Activated T-cell treated with anti-CD3 and anti-CD28 coated beads, Interleukin-2, amount 50 U/mL, for 72 hours (primary cell): ENCODE data around the gene FAM72C. TPM values are rescaled to one million over a fixed set of nuclear protein-coding genes. Genes with fewer than 3 reads are reported as not detected.
"Not testable (repeated sequence)": the region's sequence is repeated elsewhere in the genome, so short reads cannot be mapped to it uniquely, and the experiment has no call there.

ENCODE experiments used
- ATAC-seq, 2 donors: fragments of 150-1000 bp; cut with Tn5 transposase; replicated peaks in 1 of 2; 2 replicates each; pipeline ENCODE4 v1.10.0; 2021; ENCODE audit warnings: moderate library complexity in 2 of 2, mild to moderate bottlenecking in 1 of 2
- DNase-seq, 2 donors: peaks; one replicate each; pipeline ENCODE4 v3.0.0; 2021 to 2022; ENCODE audit warnings: mixed read lengths in 1 of 2
- H3K27ac Mint-ChIP-seq: one replicate; pipeline ENCODE4 v1.8.0; 2022; ENCODE audit warnings: mild to moderate bottlenecking, moderate library complexity, mixed read lengths
- H3K27me3 Mint-ChIP-seq: one replicate; pipeline ENCODE4 v1.8.0; 2022; ENCODE audit warnings: low read depth, mixed read lengths
- H3K36me3 Mint-ChIP-seq, 2 donors: one replicate each; pipeline ENCODE4 v1.8.0; 2022; ENCODE audit warnings: mixed read lengths in 2 of 2, mild to moderate bottlenecking in 1 of 2; ENCODE audit not compliant: insufficient read depth in 2 of 2
- H3K4me1 Mint-ChIP-seq: one replicate; pipeline ENCODE4 v1.8.0; 2022; ENCODE audit warnings: low read depth, mixed read lengths
- H3K4me3 Mint-ChIP-seq, 2 donors: one replicate each; pipeline ENCODE4 v1.8.0; 2022; ENCODE audit warnings: mild to moderate bottlenecking in 2 of 2, mixed read lengths in 2 of 2, moderate library complexity in 2 of 2
- H3K9me3 Mint-ChIP-seq, 2 donors: one replicate each; pipeline ENCODE4 v1.8.0; 2022; ENCODE audit warnings: mixed read lengths in 2 of 2
- total RNA-seq, 2 donors: library from RNA; stranded (reverse); gene quantifications; one replicate each; pipeline ENCODE4 v1.2.3, GENCODE V29; 2022

The FAM72C gene
- total RNA-seq: 10 to 100 TPM in 1 of 2 donors, 1 to 10 TPM in 1; 3.5 to 49.2 TPM

GRCh38 chr1:143971924-143972700 lies at the start of gene FAM72C:
FAM72C (minus strand) TSS chr1:143971986; CDS start chr1:143971141, 845 bp downstream.
- H3K4me3 Mint-ChIP-seq, H3K36me3 Mint-ChIP-seq, H3K9me3 Mint-ChIP-seq, H3K27ac Mint-ChIP-seq, H3K27me3 Mint-ChIP-seq, H3K4me1 Mint-ChIP-seq, DNase-seq: not testable (repeated sequence)
- ATAC-seq: peak; percentile 85 to 86

- H3K4me3 Mint-ChIP-seq, H3K36me3 Mint-ChIP-seq, H3K27ac Mint-ChIP-seq, H3K4me1 Mint-ChIP-seq, DNase-seq, H3K27me3 Mint-ChIP-seq, H3K9me3 Mint-ChIP-seq: not testable (repeated sequence)
- peak; percentile 58 to 76 for ATAC-seq
Measured at GRCh38 chr1:144020001-144020738, 48.4 kb upstream of the FAM72C start.

GRCh38 chr1:144019101-144019500 lies 47.3 kb upstream of the FAM72C start:
- ATAC-seq: not testable (repeated sequence)

GRCh38 chr1:144015180-144015966 lies 43.6 kb upstream of the FAM72C start:
- ATAC-seq, H3K9me3 Mint-ChIP-seq, H3K4me3 Mint-ChIP-seq, H3K4me1 Mint-ChIP-seq, H3K27me3 Mint-ChIP-seq, H3K27ac Mint-ChIP-seq, H3K36me3 Mint-ChIP-seq, DNase-seq: not testable (repeated sequence)

More at GRCh38 chr1:144019101-144019500, 47.3 kb upstream of the FAM72C start:
- not testable (repeated sequence) for H3K27ac Mint-ChIP-seq, H3K4me1 Mint-ChIP-seq, H3K4me3 Mint-ChIP-seq, H3K36me3 Mint-ChIP-seq, DNase-seq, H3K27me3 Mint-ChIP-seq, H3K9me3 Mint-ChIP-seq

GRCh38 chr1:144014528-144014927 lies 42.7 kb upstream of the FAM72C start:
- H3K27ac Mint-ChIP-seq, H3K4me1 Mint-ChIP-seq, H3K9me3 Mint-ChIP-seq, H3K27me3 Mint-ChIP-seq, H3K4me3 Mint-ChIP-seq, ATAC-seq, DNase-seq, H3K36me3 Mint-ChIP-seq: not testable (repeated sequence)

GRCh38 chr1:144014121-144014520 lies 42.3 kb upstream of the FAM72C start:
- H3K36me3 Mint-ChIP-seq, H3K4me1 Mint-ChIP-seq, H3K9me3 Mint-ChIP-seq, DNase-seq, H3K27ac Mint-ChIP-seq, H3K4me3 Mint-ChIP-seq, ATAC-seq, H3K27me3 Mint-ChIP-seq: not testable (repeated sequence)

- not testable (repeated sequence) for H3K4me1 Mint-ChIP-seq, H3K4me3 Mint-ChIP-seq, H3K9me3 Mint-ChIP-seq, H3K27me3 Mint-ChIP-seq, DNase-seq, H3K36me3 Mint-ChIP-seq, H3K27ac Mint-ChIP-seq
- ATAC-seq: peak; percentile 95 to 98
Measured at GRCh38 chr1:144012168-144012733, 40.5 kb upstream of the FAM72C start.

- peak; percentile 40 to 41 for ATAC-seq
- H3K4me1 Mint-ChIP-seq, H3K9me3 Mint-ChIP-seq, DNase-seq, H3K27ac Mint-ChIP-seq, H3K27me3 Mint-ChIP-seq, H3K4me3 Mint-ChIP-seq, H3K36me3 Mint-ChIP-seq: not testable (repeated sequence)
Measured at GRCh38 chr1:144009410-144009809, 37.6 kb upstream of the FAM72C start.

GRCh38 chr1:144004259-144004658 lies 32.5 kb upstream of the FAM72C start:
- H3K9me3 Mint-ChIP-seq, H3K27me3 Mint-ChIP-seq, ATAC-seq, H3K27ac Mint-ChIP-seq, DNase-seq, H3K36me3 Mint-ChIP-seq, H3K4me3 Mint-ChIP-seq, H3K4me1 Mint-ChIP-seq: not testable (repeated sequence)

GRCh38 chr1:144003306-144004029 lies 31.7 kb upstream of the FAM72C start:
- not testable (repeated sequence) for H3K4me1 Mint-ChIP-seq, DNase-seq

GRCh38 chr1:144002141-144002881 lies 30.5 kb upstream of the FAM72C start:
- not testable (repeated sequence) for H3K27me3 Mint-ChIP-seq, H3K9me3 Mint-ChIP-seq, H3K4me1 Mint-ChIP-seq, H3K27ac Mint-ChIP-seq, DNase-seq, H3K4me3 Mint-ChIP-seq, H3K36me3 Mint-ChIP-seq
- peak in 1 of 2 donors; percentile 51 for ATAC-seq

More at GRCh38 chr1:144003306-144004029, 31.7 kb upstream of the FAM72C start:
- H3K27ac Mint-ChIP-seq, ATAC-seq, H3K27me3 Mint-ChIP-seq, H3K9me3 Mint-ChIP-seq, H3K36me3 Mint-ChIP-seq, H3K4me3 Mint-ChIP-seq: not testable (repeated sequence)

GRCh38 chr1:144001077-144001476 lies 29.3 kb upstream of the FAM72C start:
- not testable (repeated sequence) for DNase-seq, ATAC-seq, H3K4me3 Mint-ChIP-seq, H3K9me3 Mint-ChIP-seq, H3K36me3 Mint-ChIP-seq, H3K4me1 Mint-ChIP-seq, H3K27me3 Mint-ChIP-seq, H3K27ac Mint-ChIP-seq
